Activated T-cell treated with anti-CD3 and anti-CD28 coated beads, Interleukin-2, amount 50 U/mL, for 4 hours (primary cell): ENCODE data around the gene AKAP17A. TPM values are rescaled to one million over a fixed set of nuclear protein-coding genes. Genes with fewer than 3 reads are reported as not detected.
"Not testable (repeated sequence)": the region's sequence is repeated elsewhere in the genome, so short reads cannot be mapped to it uniquely, and the experiment has no call there.

Source experiments
- ATAC-seq, 2 donors: fragments of 200-7000 bp; cut with Tn5 transposase; one replicate each; pipeline ENCODE4 v1.10.0; 2021
- DNase-seq: peaks from one replicate; pipeline ENCODE4 v3.0.0-alpha.2; 2020
- H3K27me3 Mint-ChIP-seq: one replicate; pipeline ENCODE4 v1.8.0; 2021; ENCODE audit warnings: low read depth, mixed read lengths
- H3K36me3 Mint-ChIP-seq: one replicate; pipeline ENCODE4 v1.8.0; 2022; ENCODE audit warnings: mixed read lengths; ENCODE audit not compliant: insufficient read depth
- H3K4me1 Mint-ChIP-seq: one replicate; pipeline ENCODE4 v1.8.0; 2021; ENCODE audit warnings: low read depth, mixed read lengths
- H3K4me3 Mint-ChIP-seq: one replicate; pipeline ENCODE4 v1.8.0; 2021; ENCODE audit warnings: mild to moderate bottlenecking, moderate library complexity, mixed read lengths
- H3K9me3 Mint-ChIP-seq: one replicate; pipeline ENCODE4 v1.8.0; 2021; ENCODE audit warnings: mixed read lengths
- total RNA-seq, 3 donors: library from RNA; stranded (reverse); gene quantifications; one replicate each; pipeline ENCODE4 v1.2.1, GENCODE V29; 2021

Gene AKAP17A, protein sequence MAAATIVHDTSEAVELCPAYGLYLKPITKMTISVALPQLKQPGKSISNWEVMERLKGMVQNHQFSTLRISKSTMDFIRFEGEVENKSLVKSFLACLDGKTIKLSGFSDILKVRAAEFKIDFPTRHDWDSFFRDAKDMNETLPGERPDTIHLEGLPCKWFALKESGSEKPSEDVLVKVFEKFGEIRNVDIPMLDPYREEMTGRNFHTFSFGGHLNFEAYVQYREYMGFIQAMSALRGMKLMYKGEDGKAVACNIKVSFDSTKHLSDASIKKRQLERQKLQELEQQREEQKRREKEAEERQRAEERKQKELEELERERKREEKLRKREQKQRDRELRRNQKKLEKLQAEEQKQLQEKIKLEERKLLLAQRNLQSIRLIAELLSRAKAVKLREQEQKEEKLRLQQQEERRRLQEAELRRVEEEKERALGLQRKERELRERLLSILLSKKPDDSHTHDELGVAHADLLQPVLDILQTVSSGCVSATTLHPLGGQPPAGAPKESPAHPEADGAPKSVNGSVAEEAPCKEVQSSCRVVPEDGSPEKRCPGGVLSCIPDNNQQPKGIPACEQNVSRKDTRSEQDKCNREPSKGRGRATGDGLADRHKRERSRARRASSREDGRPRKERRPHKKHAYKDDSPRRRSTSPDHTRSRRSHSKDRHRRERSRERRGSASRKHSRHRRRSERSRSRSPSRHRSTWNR
- 10 to 100 TPM; 56.3 to 62.6 (median 60.6) TPM for total RNA-seq

- peak within 1 kb of the TSS; percentile 92 for H3K4me3 Mint-ChIP-seq
- peaks cover 23% of the 10 kb centered on the region for H3K36me3 Mint-ChIP-seq
- peaks cover 31% of the 10 kb centered on the region for H3K4me1 Mint-ChIP-seq
- H3K27me3 Mint-ChIP-seq: no peaks in the 10 kb centered on the region
- DNase-seq: peak; percentile 98
- H3K9me3 Mint-ChIP-seq: no peaks in the 10 kb centered on the region
- ATAC-seq: peak; percentile 92 to 93
Observed at GRCh38 chrX:1591102-1591862, at the start of gene AKAP17A. Gene AKAP17A (plus strand): TSS chrX:1591604. CDS start chrX:1593463, 1,859 bp downstream.

- ATAC-seq (no peak), DNase-seq (no peak)
- H3K27me3 Mint-ChIP-seq: no peaks in the 10 kb centered on the region
- H3K9me3 Mint-ChIP-seq: peaks cover 6% of the 10 kb centered on the region
- H3K4me1 Mint-ChIP-seq: peaks cover 14% of the 10 kb centered on the region
- no peak overlapping the region for H3K4me3 Mint-ChIP-seq
- H3K36me3 Mint-ChIP-seq: peaks cover 4% of the 10 kb centered on the region
Observed at GRCh38 chrX:1542994-1543725, 48.2 kb upstream of the AKAP17A start.

GRCh38 chrX:1545776-1546408, 45.5 kb upstream of the AKAP17A start:
- peaks cover 4% of the 10 kb centered on the region for H3K36me3 Mint-ChIP-seq
- peaks cover 6% of the 10 kb centered on the region for H3K9me3 Mint-ChIP-seq
- no peak for DNase-seq
- no peak overlapping the region for H3K4me3 Mint-ChIP-seq
- H3K27me3 Mint-ChIP-seq: no peaks in the 10 kb centered on the region
- peaks cover 23% of the 10 kb centered on the region for H3K4me1 Mint-ChIP-seq
- ATAC-seq: peak in 1 of 2 donors; percentile 34

DNA sequence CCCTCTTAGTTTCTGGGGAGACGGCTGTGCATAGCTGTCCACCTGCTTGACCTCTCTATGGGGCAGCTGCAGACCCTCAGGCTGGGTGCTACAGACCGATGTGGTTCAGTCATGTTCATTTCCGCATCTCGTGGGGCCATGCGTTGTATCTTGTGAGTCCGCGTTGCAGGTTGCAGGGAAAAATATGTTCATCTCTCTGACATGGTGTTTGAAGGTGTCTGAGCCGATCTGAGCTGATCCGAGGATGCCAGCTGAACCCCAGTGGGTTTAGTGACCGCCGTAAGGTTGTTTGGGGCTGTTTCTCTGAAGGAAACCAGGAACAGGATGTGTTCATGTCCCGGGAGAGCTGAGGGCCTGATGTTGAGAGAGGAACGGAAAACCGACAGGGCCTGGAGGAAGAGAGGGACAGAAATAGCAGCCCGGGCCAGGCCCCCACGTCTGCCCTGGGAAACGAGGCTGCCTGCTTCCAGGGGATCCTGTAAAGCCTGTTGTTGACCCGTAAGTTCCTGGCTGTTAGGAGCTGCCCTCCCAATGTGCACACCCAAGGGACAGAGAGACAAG, 44.6 kb upstream of the AKAP17A start:
- DNase-seq (no peak), ATAC-seq (no peak)
- H3K36me3 Mint-ChIP-seq: peaks cover 4% of the 10 kb centered on the region

DNA sequence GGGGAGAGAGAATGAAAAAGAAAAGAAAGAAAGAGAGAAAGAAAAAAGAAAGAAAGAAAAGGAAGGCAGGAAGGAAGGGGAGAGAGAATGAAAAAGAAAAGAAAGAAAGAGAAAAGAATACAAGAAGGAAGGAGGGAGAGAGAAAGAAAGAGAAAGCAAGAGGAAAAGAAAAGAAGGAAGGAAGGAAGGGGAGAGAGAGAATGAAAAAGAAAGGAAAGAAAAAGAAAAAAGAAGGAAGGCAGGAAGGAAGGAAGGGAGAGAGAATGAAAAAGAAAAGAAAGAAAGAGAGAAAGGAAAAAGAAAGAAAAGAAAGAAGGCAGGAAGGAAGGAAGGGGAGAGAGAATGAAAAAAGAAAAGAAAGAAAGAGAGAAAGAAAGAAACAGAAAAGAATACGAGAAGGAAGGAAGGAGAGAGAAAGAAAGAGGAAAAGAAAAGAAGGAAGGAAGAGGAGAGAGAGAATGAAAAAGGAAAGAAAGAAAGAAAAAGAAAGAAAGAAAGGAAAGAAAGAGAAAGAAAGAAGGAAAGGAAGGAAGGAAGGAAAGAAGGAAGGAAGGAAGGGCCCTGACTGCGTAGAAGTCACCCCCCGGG, 39.4 kb upstream of the AKAP17A start:
- H3K27me3 Mint-ChIP-seq: no peaks in the 10 kb centered on the region
- H3K4me1 Mint-ChIP-seq: peaks cover 54% of the 10 kb centered on the region
- peaks cover 20% of the 10 kb centered on the region for H3K9me3 Mint-ChIP-seq
- peaks cover 1% of the 10 kb centered on the region for H3K36me3 Mint-ChIP-seq
- no peak overlapping the region for H3K4me3 Mint-ChIP-seq
- ATAC-seq: no peak
- no peak for DNase-seq

More for the DNA sequence above, 44.6 kb upstream of the AKAP17A start:
- H3K9me3 Mint-ChIP-seq: peaks cover 8% of the 10 kb centered on the region
- H3K4me1 Mint-ChIP-seq: peaks cover 31% of the 10 kb centered on the region
- no peaks in the 10 kb centered on the region for H3K27me3 Mint-ChIP-seq
- H3K4me3 Mint-ChIP-seq: no peak overlapping the region

- peaks cover 67% of the 10 kb centered on the region for H3K4me1 Mint-ChIP-seq
- H3K27me3 Mint-ChIP-seq: no peaks in the 10 kb centered on the region
- peaks cover 1% of the 10 kb centered on the region for H3K36me3 Mint-ChIP-seq
- H3K9me3 Mint-ChIP-seq: peaks cover 25% of the 10 kb centered on the region
- ATAC-seq (peak; percentile 65 to 73), DNase-seq (peak; percentile 33)
- H3K4me3 Mint-ChIP-seq: peak overlapping the region; percentile 54
Observed at GRCh38 chrX:1554469-1555210, 36.8 kb upstream of the AKAP17A start.

- Mint-ChIP-seq H3K27me3 (no peaks in the 10 kb centered on the region), H3K36me3 (peaks cover 1% of the 10 kb centered on the region), H3K9me3 (peaks cover 25% of the 10 kb centered on the region), H3K4me1 (peaks cover 64% of the 10 kb centered on the region), H3K4me3 (peak overlapping the region; percentile 54)
- DNase-seq: no peak
- no peak for ATAC-seq
Observed at GRCh38 chrX:1555370-1555769, 36.0 kb upstream of the AKAP17A start.

DNA sequence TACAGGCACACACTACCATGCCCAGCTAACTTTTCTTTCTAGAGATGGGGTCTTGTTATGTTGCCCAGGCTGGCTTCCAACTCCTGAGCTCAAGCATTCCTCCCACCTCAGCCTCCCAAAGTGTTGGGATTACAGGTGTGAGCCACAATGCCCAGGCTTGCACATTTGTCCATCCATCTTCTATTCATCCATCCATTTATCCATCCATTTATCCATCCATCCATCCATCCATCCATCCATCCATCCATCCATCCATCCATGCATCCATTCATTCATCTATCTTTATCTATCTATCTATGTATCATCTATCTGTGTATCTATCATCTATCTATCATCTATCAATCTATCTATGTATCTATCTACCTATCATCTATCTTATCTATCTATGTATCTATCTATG, 34.0 kb upstream of the AKAP17A start:
- H3K9me3 Mint-ChIP-seq: peaks cover 17% of the 10 kb centered on the region
- H3K27me3 Mint-ChIP-seq, H3K36me3 Mint-ChIP-seq, DNase-seq, H3K4me3 Mint-ChIP-seq, ATAC-seq: not testable (repeated sequence)
- H3K4me1 Mint-ChIP-seq: peaks cover 64% of the 10 kb centered on the region

GRCh38 chrX:1558761-1559468, 32.5 kb upstream of the AKAP17A start:
- H3K36me3 Mint-ChIP-seq: no peaks in the 10 kb centered on the region
- no peak overlapping the region for H3K4me3 Mint-ChIP-seq
- no peaks in the 10 kb centered on the region for H3K27me3 Mint-ChIP-seq
- H3K9me3 Mint-ChIP-seq: peaks cover 13% of the 10 kb centered on the region
- ATAC-seq (no peak), DNase-seq (no peak)
- H3K4me1 Mint-ChIP-seq: peaks cover 63% of the 10 kb centered on the region

DNA sequence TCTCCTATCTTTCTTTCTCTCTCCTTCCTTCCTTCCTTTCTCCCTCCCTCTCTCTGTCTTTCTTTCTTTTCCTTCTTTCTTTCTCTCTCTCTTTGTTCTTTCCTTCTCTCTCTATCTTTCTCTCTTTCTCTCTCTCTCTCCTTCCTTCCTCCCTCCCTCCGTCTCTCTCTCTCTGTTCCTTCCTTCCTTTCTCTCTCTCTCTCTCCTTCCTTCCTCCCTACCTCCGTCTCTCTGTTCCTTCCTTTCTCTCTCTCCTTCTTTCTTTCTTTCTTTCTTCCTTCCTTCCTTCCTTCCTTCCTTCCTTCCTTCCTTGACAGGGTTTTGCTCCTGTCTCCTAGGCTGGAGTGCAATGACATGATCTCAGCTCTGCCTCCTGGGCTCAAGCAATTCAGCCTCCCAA, 30.2 kb upstream of the AKAP17A start:
- H3K36me3 Mint-ChIP-seq: no peaks in the 10 kb centered on the region
- peaks cover 66% of the 10 kb centered on the region for H3K4me1 Mint-ChIP-seq
- H3K4me3 Mint-ChIP-seq: no peak overlapping the region
- ATAC-seq (no peak), DNase-seq (no peak)
- peaks cover 5% of the 10 kb centered on the region for H3K9me3 Mint-ChIP-seq
- H3K27me3 Mint-ChIP-seq: no peaks in the 10 kb centered on the region

DNA sequence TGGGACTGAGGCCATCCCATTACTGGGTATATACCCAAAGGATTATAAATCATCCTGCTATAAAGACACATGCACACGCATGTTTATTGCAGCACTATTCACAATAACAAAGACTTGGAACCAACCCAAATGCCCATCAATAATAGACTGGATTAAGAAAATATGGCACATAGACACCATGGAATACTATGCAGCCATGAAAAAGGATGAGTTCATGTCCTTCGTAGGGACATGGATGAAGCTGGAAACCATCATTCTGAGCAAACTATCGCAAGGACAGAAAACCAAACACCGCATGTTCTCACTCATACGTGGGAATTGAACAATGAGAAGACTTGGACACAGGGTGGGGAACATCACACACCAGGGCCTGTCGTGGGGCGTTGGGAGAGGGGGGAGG, 27.3 kb upstream of the AKAP17A start:
- H3K4me3 Mint-ChIP-seq, H3K36me3 Mint-ChIP-seq, DNase-seq, ATAC-seq, H3K9me3 Mint-ChIP-seq, H3K27me3 Mint-ChIP-seq: not testable (repeated sequence)
- peaks cover 53% of the 10 kb centered on the region for H3K4me1 Mint-ChIP-seq
